BJ (cell line): Measurements from ENCODE around the gene NFKB1. TPM values are rescaled to one million over a fixed set of nuclear protein-coding genes. Genes with fewer than 3 reads are reported as not detected.

Experiments
- CTCF ChIA-PET: fragments of 350-600 bp; formaldehyde crosslinking; extraction: SDS; loops from one replicate; lab custom pipeline; 2021; ENCODE audit warnings: antibody characterized with exemption, inconsistent platforms; lab: Yijun Ruan, JAX
- POLR2A ChIA-PET: fragments of 300-600 bp; sonication (Branson Sonifier 250); formaldehyde crosslinking; extraction: SDS; loops from one replicate; lab custom pipeline; 2021; ENCODE audit warnings: antibody characterized with exemption; lab: Charles Lee
- DNase-seq: peaks from one replicate; pipeline ENCODE4 v3.0.0-alpha.2; 2011; ENCODE audit warnings: low read depth
- H3K27me3 ChIP-seq: 2 replicates; pipeline ENCODE4 v1.6.0; 2011; ENCODE audit warnings: low read length; ENCODE audit not compliant: control insufficient read depth, insufficient read depth
- H3K36me3 ChIP-seq: 2 replicates; pipeline ENCODE4 v1.5.1; 2011; ENCODE audit warnings: low read length; ENCODE audit not compliant: control insufficient read depth, insufficient read depth
- H3K4me3 ChIP-seq: 2 replicates; pipeline ENCODE4 v1.5.1; 2011; ENCODE audit warnings: low read depth, mild to moderate bottlenecking, control low read depth, low read length
- polyA plus RNA-seq: library from polyadenylated mRNA; depleted of rRNA; stranded (reverse); fragments of >200 nt; gene quantifications from 2 replicates; pipeline ENCODE4 v1.2.3, GENCODE V29; 2011
- TF ChIP-seq, protein P1 (sequence below): IDR thresholded peaks from 2 replicates; pipeline ENCODE4 v1.5.1; 2011; ENCODE audit warnings: low read depth, mild to moderate bottlenecking, control low read depth, inconsistent platforms, low read length, moderate library complexity; ENCODE audit not compliant: insufficient read depth

NFKB1 gene
- polyA plus RNA-seq, 1 experiment, result 16.6 TPM

- POLR2A ChIA-PET, result no interaction called here
- TF ChIP-seq, protein P1, sequence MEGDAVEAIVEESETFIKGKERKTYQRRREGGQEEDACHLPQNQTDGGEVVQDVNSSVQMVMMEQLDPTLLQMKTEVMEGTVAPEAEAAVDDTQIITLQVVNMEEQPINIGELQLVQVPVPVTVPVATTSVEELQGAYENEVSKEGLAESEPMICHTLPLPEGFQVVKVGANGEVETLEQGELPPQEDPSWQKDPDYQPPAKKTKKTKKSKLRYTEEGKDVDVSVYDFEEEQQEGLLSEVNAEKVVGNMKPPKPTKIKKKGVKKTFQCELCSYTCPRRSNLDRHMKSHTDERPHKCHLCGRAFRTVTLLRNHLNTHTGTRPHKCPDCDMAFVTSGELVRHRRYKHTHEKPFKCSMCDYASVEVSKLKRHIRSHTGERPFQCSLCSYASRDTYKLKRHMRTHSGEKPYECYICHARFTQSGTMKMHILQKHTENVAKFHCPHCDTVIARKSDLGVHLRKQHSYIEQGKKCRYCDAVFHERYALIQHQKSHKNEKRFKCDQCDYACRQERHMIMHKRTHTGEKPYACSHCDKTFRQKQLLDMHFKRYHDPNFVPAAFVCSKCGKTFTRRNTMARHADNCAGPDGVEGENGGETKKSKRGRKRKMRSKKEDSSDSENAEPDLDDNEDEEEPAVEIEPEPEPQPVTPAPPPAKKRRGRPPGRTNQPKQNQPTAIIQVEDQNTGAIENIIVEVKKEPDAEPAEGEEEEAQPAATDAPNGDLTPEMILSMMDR, result no peak
- H3K36me3 ChIP-seq, result no peaks in the 10 kb centered on the region
- CTCF ChIA-PET, result no interaction called here
- no peak overlapping the region for H3K4me3 ChIP-seq
- DNase-seq, result no peak
- no peaks in the 10 kb centered on the region for H3K27me3 ChIP-seq
These were observed 8.5 kb upstream of the NFKB1 start for GRCh38 chr4:102492531-102493241.

DNA sequence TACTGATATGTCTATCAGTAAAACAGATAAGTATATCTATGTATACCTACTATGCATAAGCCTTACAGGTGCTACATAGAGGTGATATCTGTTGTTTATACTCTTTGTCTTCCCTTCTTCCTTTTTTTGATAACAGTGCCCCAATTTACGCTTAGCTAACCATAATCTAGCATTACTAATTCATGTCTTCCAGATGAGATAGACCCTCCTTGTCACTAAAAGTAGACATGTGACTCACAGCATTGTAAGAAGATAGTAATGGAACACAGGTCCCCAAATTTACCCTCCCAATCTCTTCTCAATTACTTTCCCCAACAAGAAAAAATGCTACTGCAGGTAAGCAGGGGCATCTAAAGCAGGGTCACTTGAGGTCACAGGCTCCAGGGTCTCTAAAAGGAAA, 7.9 kb upstream of the NFKB1 start:
- Histone ChIP-seq H3K4me3 (no peak overlapping the region), H3K27me3 (no peaks in the 10 kb centered on the region), H3K36me3 (no peaks in the 10 kb centered on the region)
- ChIA-PET CTCF (no interaction called here), POLR2A (no interaction called here)
- TF ChIP-seq, protein P1, result no peak
- DNase-seq, result no peak

DNA sequence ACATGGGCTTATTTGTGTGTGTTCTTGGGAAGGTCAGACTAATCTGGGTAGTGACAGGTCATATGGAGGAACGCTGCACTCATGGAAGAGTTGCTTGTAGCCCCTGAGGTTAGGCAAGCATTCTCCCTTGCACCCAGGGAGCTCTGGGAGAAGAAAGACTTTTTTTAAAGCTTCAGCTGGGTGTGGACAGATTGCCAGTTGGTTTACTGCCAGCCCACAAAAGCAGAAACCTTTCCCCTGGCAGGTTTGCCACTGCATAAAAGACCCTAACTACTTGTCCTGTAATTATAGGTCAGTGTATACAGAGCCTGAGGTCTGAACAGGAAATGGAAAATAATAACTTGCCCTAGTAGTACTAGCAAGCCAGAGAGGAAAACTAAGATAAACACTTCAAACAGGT, 7.4 kb upstream of the NFKB1 start:
- ChIA-PET POLR2A (no interaction called here), CTCF (no interaction called here)
- DNase-seq, result no peak

GRCh38 chr4:102494603-102495002, 6.6 kb upstream of the NFKB1 start:
- POLR2A ChIA-PET, result no interaction called here
- TF ChIP-seq, protein P1, result no peak
- Histone ChIP-seq H3K36me3 (no peaks in the 10 kb centered on the region), H3K4me3 (no peak overlapping the region), H3K27me3 (no peaks in the 10 kb centered on the region)
- DNase-seq, result no peak
- CTCF ChIA-PET, result no interaction called here

More for the DNA sequence above, 7.4 kb upstream of the NFKB1 start:
- no peaks in the 10 kb centered on the region for H3K36me3 ChIP-seq
- TF ChIP-seq, protein P1, result no peak
- H3K27me3 ChIP-seq, result no peaks in the 10 kb centered on the region
- no peak overlapping the region for H3K4me3 ChIP-seq

GRCh38 chr4:102497986-102498385, 3.2 kb upstream of the NFKB1 start:
- ChIA-PET CTCF (interaction anchor here (0.9 kb wide), 1 partner anchor 41 kb away, joined by 3 read pairs; no protein-coding TSS in a partner anchor), POLR2A (no interaction called here)
- Histone ChIP-seq H3K4me3 (no peak overlapping the region), H3K36me3 (no peaks in the 10 kb centered on the region), H3K27me3 (no peaks in the 10 kb centered on the region)
- TF ChIP-seq, protein P1, result no peak
- DNase-seq, result no peak
